Dendritic cell treated with granulocyte-macrophage colony-stimulating factor and Interleukin-4, amounts not matched to agents 40 ng/mL and 50 ng/mL, for 4 days (primary cell): Measurements from ENCODE around the gene ST6GALNAC3.
"Not testable (repeated sequence)": the region's sequence is repeated elsewhere in the genome, so short reads cannot be mapped to it uniquely, and the experiment has no call there.

ENCODE experiments used
- H3K27ac Mint-ChIP-seq: one replicate; pipeline ENCODE4 v1.8.0; 2022; ENCODE audit warnings: mild to moderate bottlenecking, mixed read lengths
- H3K27me3 Mint-ChIP-seq: one replicate; pipeline ENCODE4 v1.8.0; 2022; ENCODE audit warnings: mild to moderate bottlenecking, mixed read lengths
- H3K36me3 Mint-ChIP-seq: one replicate; pipeline ENCODE4 v1.8.0; 2022; ENCODE audit warnings: low read depth, mixed read lengths
- H3K4me1 Mint-ChIP-seq: one replicate; pipeline ENCODE4 v1.8.0; 2022; ENCODE audit warnings: low read depth, mixed read lengths
- H3K4me3 Mint-ChIP-seq: one replicate; pipeline ENCODE4 v1.8.0; 2022; ENCODE audit warnings: mild to moderate bottlenecking, moderate library complexity, mixed read lengths
- H3K9me3 Mint-ChIP-seq: one replicate; pipeline ENCODE4 v1.8.0; 2022; ENCODE audit warnings: mixed read lengths
- intact Hi-C: fragments of 100-400 bp; cut with micrococcal nuclease; formaldehyde crosslinking; loops from one replicate; pipeline ENCODE4 v1.15.0; 2022

The ST6GALNAC3 gene

GRCh38 chr1:76074321-76075187, at the start of gene ST6GALNAC3:
Gene ST6GALNAC3 (plus strand): TSS chr1:76074746.
- intact Hi-C loops, result loop anchor here (5.0 kb wide), 1 partner anchor 287 kb away; the partner anchor contains the start of gene RABGGTB
- Mint-ChIP-seq H3K27me3 (peaks cover 11% of the 10 kb centered on the region), H3K36me3 (no peaks in the 10 kb centered on the region), H3K4me3 (peak within 1 kb of the TSS; percentile 93), H3K27ac (peak within 1 kb of the TSS; percentile 79), H3K9me3 (no peaks in the 10 kb centered on the region), H3K4me1 (peaks cover 24% of the 10 kb centered on the region)

- Mint-ChIP-seq H3K4me3 (no peak overlapping the region), H3K4me1 (no peaks in the 10 kb centered on the region), H3K9me3 (no peaks in the 10 kb centered on the region), H3K36me3 (no peaks in the 10 kb centered on the region), H3K27ac (no peak overlapping the region), H3K27me3 (no peaks in the 10 kb centered on the region)
- intact Hi-C loops, result no loop called here
These were observed 47.2 kb upstream of the ST6GALNAC3 start for GRCh38 chr1:76027341-76027740.

GRCh38 chr1:76029331-76029730, 45.2 kb upstream of the ST6GALNAC3 start:
- Mint-ChIP-seq H3K27ac (no peak overlapping the region), H3K4me1 (no peaks in the 10 kb centered on the region), H3K36me3 (no peaks in the 10 kb centered on the region), H3K4me3 (no peak overlapping the region), H3K9me3 (no peaks in the 10 kb centered on the region), H3K27me3 (no peaks in the 10 kb centered on the region)
- intact Hi-C loops, result no loop called here

- Mint-ChIP-seq H3K27ac (no peak overlapping the region), H3K9me3 (no peaks in the 10 kb centered on the region), H3K27me3 (no peaks in the 10 kb centered on the region), H3K4me3 (no peak overlapping the region), H3K36me3 (no peaks in the 10 kb centered on the region), H3K4me1 (no peaks in the 10 kb centered on the region)
- intact Hi-C loops, result no loop called here
These were observed 43.0 kb upstream of the ST6GALNAC3 start for GRCh38 chr1:76031496-76031895.

GRCh38 chr1:76033800-76034475, 40.6 kb upstream of the ST6GALNAC3 start:
- no peaks in the 10 kb centered on the region for H3K27me3 Mint-ChIP-seq
- H3K9me3 Mint-ChIP-seq, result no peaks in the 10 kb centered on the region
- intact Hi-C loops, result no loop called here

GRCh38 chr1:76035053-76035452, 39.5 kb upstream of the ST6GALNAC3 start:
- Mint-ChIP-seq H3K36me3 (no peaks in the 10 kb centered on the region), H3K4me1 (no peaks in the 10 kb centered on the region), H3K9me3 (no peaks in the 10 kb centered on the region), H3K4me3 (no peak overlapping the region), H3K27me3 (no peaks in the 10 kb centered on the region), H3K27ac (no peak overlapping the region)
- intact Hi-C loops, result no loop called here

More at GRCh38 chr1:76033800-76034475, 40.6 kb upstream of the ST6GALNAC3 start:
- Mint-ChIP-seq H3K27ac (no peak overlapping the region), H3K4me3 (no peak overlapping the region), H3K36me3 (no peaks in the 10 kb centered on the region), H3K4me1 (no peaks in the 10 kb centered on the region)

GRCh38 chr1:76037324-76037723, 37.2 kb upstream of the ST6GALNAC3 start:
- no peaks in the 10 kb centered on the region for H3K9me3 Mint-ChIP-seq
- H3K27me3 Mint-ChIP-seq, result no peaks in the 10 kb centered on the region
- no peak overlapping the region for H3K4me3 Mint-ChIP-seq
- H3K4me1 Mint-ChIP-seq, result no peaks in the 10 kb centered on the region
- H3K27ac Mint-ChIP-seq, result no peak overlapping the region
- no peaks in the 10 kb centered on the region for H3K36me3 Mint-ChIP-seq
- intact Hi-C loops, result no loop called here

GRCh38 chr1:76038287-76039004, 36.1 kb upstream of the ST6GALNAC3 start:
- no peaks in the 10 kb centered on the region for H3K4me1 Mint-ChIP-seq
- intact Hi-C loops, result no loop called here
- no peak overlapping the region for H3K27ac Mint-ChIP-seq
- H3K36me3 Mint-ChIP-seq, result no peaks in the 10 kb centered on the region
- no peaks in the 10 kb centered on the region for H3K9me3 Mint-ChIP-seq
- H3K4me3 Mint-ChIP-seq, result no peak overlapping the region
- no peaks in the 10 kb centered on the region for H3K27me3 Mint-ChIP-seq

GRCh38 chr1:76046149-76046548, 28.4 kb upstream of the ST6GALNAC3 start:
- H3K4me3 Mint-ChIP-seq, result no peak overlapping the region

GRCh38 chr1:76048219-76048618, 26.3 kb upstream of the ST6GALNAC3 start:
- Mint-ChIP-seq H3K4me1 (no peaks in the 10 kb centered on the region), H3K36me3 (no peaks in the 10 kb centered on the region), H3K27ac (no peak overlapping the region), H3K4me3 (no peak overlapping the region), H3K9me3 (no peaks in the 10 kb centered on the region), H3K27me3 (no peaks in the 10 kb centered on the region)
- intact Hi-C loops, result no loop called here

More at GRCh38 chr1:76046149-76046548, 28.4 kb upstream of the ST6GALNAC3 start:
- Mint-ChIP-seq H3K9me3 (no peaks in the 10 kb centered on the region), H3K27ac (no peak overlapping the region), H3K4me1 (no peaks in the 10 kb centered on the region), H3K36me3 (no peaks in the 10 kb centered on the region), H3K27me3 (no peaks in the 10 kb centered on the region)
- intact Hi-C loops, result no loop called here

GRCh38 chr1:76048926-76049325, 25.6 kb upstream of the ST6GALNAC3 start:
- Mint-ChIP-seq H3K4me1 (no peaks in the 10 kb centered on the region), H3K36me3 (no peaks in the 10 kb centered on the region), H3K4me3 (no peak overlapping the region), H3K27me3 (peaks cover 2% of the 10 kb centered on the region), H3K9me3 (no peaks in the 10 kb centered on the region), H3K27ac (no peak overlapping the region)
- intact Hi-C loops, result no loop called here

GRCh38 chr1:76049498-76049897, 25.0 kb upstream of the ST6GALNAC3 start:
- H3K36me3 Mint-ChIP-seq, result no peaks in the 10 kb centered on the region
- H3K27ac Mint-ChIP-seq, result no peak overlapping the region
- H3K4me1 Mint-ChIP-seq, result no peaks in the 10 kb centered on the region
- H3K9me3 Mint-ChIP-seq, result no peaks in the 10 kb centered on the region
- H3K4me3 Mint-ChIP-seq, result no peak overlapping the region
- intact Hi-C loops, result no loop called here
- peaks cover 3% of the 10 kb centered on the region for H3K27me3 Mint-ChIP-seq

- H3K4me1 Mint-ChIP-seq, H3K36me3 Mint-ChIP-seq, intact Hi-C loops, H3K4me3 Mint-ChIP-seq, H3K27ac Mint-ChIP-seq, H3K9me3 Mint-ChIP-seq, H3K27me3 Mint-ChIP-seq: not testable (repeated sequence)
These were observed 24.5 kb upstream of the ST6GALNAC3 start for GRCh38 chr1:76050073-76050472.

GRCh38 chr1:76053021-76053420, 21.5 kb upstream of the ST6GALNAC3 start:
- Mint-ChIP-seq H3K4me3 (no peak overlapping the region), H3K4me1 (no peaks in the 10 kb centered on the region), H3K27me3 (peaks cover 3% of the 10 kb centered on the region), H3K9me3 (no peaks in the 10 kb centered on the region), H3K36me3 (no peaks in the 10 kb centered on the region), H3K27ac (no peak overlapping the region)
- intact Hi-C loops, result no loop called here
